ENCODE results near the gene PLEK. TPM values are rescaled to one million over a fixed set of nuclear protein-coding genes. Genes with fewer than 3 reads are reported as not detected.
"Not testable (repeated sequence)": the region's sequence is repeated elsewhere in the genome, so short reads cannot be mapped to it uniquely, and the experiment has no call there.

The PLEK gene
- total and polyA plus RNA-seq, 10 donors = 49.1 to 202 (median 101) TPM

DNA sequence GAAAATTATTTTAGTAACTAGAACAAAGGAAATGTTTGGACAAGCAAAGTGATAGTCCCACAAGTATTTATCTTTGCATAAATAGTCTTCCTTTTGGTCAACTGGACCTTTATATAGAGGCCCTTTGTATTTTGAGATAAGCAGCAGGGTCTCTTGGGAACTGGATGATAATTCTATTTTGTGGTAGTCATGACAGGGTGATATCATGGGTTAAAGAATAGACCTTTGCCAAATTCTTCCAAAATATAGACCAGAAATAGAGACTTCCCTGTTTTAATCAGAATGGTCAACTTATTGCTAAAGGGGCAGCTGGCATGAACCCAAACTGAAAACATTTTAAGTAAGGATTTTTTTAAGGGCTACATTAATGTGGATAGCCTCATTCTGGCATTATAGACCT lies 10.5 kb downstream of the PLEK start:
- peaks cover 0 to 19% (median 5%) of the 10 kb centered on the region in 6 donors for H3K36me3 ChIP-seq
- no peaks in the 10 kb centered on the region for H3K27me3 ChIP-seq (replicated peaks in 1 of 7)
- intact Hi-C loops (cut with DNase I; ENCODE audit: low total_unique reads) = loop anchor here (10.0 kb wide), 1 partner anchor 49 kb away; no protein-coding TSS in a partner anchor
- H3K4me3 ChIP-seq = no peak overlapping the region
- TF ChIP-seq POLR2AphosphoS5 (IDR thresholded peaks at IDR 0.05) (no peak), POLR2A (IDR thresholded peaks at IDR 0.05) (no peak)
- TF ChIP-seq, protein P1, sequence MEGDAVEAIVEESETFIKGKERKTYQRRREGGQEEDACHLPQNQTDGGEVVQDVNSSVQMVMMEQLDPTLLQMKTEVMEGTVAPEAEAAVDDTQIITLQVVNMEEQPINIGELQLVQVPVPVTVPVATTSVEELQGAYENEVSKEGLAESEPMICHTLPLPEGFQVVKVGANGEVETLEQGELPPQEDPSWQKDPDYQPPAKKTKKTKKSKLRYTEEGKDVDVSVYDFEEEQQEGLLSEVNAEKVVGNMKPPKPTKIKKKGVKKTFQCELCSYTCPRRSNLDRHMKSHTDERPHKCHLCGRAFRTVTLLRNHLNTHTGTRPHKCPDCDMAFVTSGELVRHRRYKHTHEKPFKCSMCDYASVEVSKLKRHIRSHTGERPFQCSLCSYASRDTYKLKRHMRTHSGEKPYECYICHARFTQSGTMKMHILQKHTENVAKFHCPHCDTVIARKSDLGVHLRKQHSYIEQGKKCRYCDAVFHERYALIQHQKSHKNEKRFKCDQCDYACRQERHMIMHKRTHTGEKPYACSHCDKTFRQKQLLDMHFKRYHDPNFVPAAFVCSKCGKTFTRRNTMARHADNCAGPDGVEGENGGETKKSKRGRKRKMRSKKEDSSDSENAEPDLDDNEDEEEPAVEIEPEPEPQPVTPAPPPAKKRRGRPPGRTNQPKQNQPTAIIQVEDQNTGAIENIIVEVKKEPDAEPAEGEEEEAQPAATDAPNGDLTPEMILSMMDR (IDR thresholded peaks at IDR 0.05 in 8 of 11, conservative IDR thresholded peaks at IDR 0.05 in 3 of 11) = no peak
- no peaks in the 10 kb centered on the region for H3K9me3 ChIP-seq
- peaks cover 4 to 100% (median 94%) of the 10 kb centered on the region in 6 donors for H3K4me1 ChIP-seq
- DNase-seq = no peak
- peak overlapping the region in 7 of 8 donors; percentile 10 to 87 (median 53) for H3K27ac ChIP-seq

DNA sequence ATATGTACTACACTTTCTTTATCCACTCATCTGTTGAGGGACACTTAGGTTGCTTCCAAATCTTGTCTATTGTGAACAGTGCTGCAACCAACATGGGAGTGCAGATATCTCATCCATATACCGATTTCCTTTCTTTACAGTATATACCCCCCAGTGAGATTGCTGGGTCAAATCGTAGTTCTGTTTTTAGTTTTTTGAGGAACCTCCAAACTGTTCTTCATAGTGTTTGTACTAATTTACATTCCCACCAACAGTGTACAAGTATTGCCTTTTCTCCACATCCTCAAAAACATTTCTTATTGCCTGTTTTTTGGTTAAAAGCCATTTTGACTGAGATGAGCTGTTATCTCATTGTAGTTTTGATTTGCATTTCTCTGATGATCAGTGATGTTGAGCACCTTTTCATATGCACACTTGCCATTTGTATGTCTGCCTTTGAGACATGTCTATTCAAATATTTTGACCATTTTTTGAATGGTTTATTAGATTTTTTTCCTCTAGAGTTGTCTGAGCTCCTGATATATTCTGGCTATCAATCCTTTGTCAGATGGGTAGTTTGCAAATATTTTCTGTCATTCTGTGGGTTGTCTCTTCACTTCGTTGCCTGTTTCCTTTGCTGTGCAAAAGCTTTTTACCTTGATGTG lies 12.2 kb downstream of the PLEK start:
- Histone ChIP-seq H3K27ac (peak overlapping the region in 7 of 8 donors; percentile 23 to 87 (median 54)), H3K4me1 (peaks cover 0 to 99% (median 82%) of the 10 kb centered on the region in 6 donors), H3K4me3 (peak overlapping the region in 1 of 8 donors; percentile 27), H3K9me3 (no peaks in the 10 kb centered on the region), H3K36me3 (peaks cover 0 to 36% (median 20%) of the 10 kb centered on the region in 6 donors), H3K27me3 (replicated peaks in 1 of 7) (no peaks in the 10 kb centered on the region)
- 38 to 55% (median 46%) methylated on average over 3 of the region's 3 CpGs for WGBS, 5 donors
- intact Hi-C loops (cut with DNase I; ENCODE audit: low total_unique reads) = loop anchor here (10.0 kb wide), 1 partner anchor 48 kb away; no protein-coding TSS in a partner anchor
- TF ChIP-seq, protein P1 (IDR thresholded peaks at IDR 0.05 in 8 of 11, conservative IDR thresholded peaks at IDR 0.05 in 3 of 11) = no peak
- TF ChIP-seq POLR2AphosphoS5 (IDR thresholded peaks at IDR 0.05) = no peak
- no peak for TF ChIP-seq POLR2A (IDR thresholded peaks at IDR 0.05)
- DNase-seq = no peak

DNA sequence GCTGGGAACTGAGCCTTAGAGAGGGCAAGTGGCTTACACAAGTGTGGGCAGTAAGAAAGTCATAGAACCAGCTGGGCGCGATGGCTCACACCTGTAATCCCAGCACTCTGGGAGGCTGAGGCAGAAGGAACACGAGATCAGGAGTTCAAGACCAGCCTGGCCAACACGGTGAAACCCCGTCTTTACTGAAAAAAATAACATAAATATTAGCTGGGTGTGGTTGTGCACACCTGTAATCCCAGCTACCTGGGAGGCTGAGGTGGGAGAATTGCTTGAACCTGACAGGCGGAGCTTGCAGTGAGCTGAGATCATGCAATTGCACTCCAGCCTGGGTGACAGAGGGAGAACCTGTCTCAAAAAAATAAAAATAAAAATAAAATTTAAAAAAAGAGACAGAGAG lies 13.7 kb downstream of the PLEK start:
- not testable (repeated sequence) for H3K4me3 ChIP-seq; H3K27me3 ChIP-seq (replicated peaks in 1 of 7); DNase-seq; H3K9me3 ChIP-seq
- peaks cover 4 to 99% (median 76%) of the 10 kb centered on the region in 6 donors for H3K4me1 ChIP-seq
- 81 to 86% (median 84%) methylated on average over 6 of the region's 6 CpGs for WGBS, 5 donors
- intact Hi-C loops (cut with DNase I; ENCODE audit: low total_unique reads) = loop anchor here (10.0 kb wide), 1 partner anchor 46 kb away; no protein-coding TSS in a partner anchor
- H3K27ac ChIP-seq = peak overlapping the region in 6 of 8 donors; percentile 5 to 87 (median 56)
- H3K36me3 ChIP-seq = peaks cover 0 to 42% (median 28%) of the 10 kb centered on the region in 6 donors

DNA sequence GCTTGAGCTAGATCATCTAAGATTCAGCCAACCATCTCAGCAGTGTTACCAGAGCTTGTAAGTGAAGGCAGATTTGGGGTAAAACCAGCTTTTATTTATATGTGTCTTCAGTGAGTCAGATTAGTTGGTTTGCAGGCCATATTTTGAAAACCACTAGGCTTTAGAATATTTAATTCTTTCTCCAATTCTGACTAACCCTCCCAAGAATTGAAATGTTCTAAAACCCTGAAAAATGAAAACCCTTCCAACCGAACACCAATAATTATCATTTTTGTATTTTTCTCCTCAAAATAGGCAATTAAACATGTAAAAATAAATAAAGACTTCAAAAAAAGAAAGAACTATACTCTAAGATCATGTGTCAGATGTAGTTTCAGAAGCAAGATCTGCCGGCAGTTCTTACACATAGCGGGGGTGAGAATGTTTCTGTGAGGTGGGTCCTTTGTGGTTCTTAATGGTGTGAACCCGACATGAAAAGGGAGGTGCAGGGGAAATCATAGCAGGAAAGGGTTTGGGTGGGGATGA lies 14.2 kb downstream of the PLEK start:
- 47 to 62% (median 56%) methylated on average over 4 of the region's 4 CpGs for WGBS, 5 donors
- intact Hi-C loops (cut with DNase I; ENCODE audit: low total_unique reads) = loop anchor here (10.0 kb wide), 1 partner anchor 46 kb away; no protein-coding TSS in a partner anchor
- TF ChIP-seq, protein P1 (IDR thresholded peaks at IDR 0.05 in 8 of 11, conservative IDR thresholded peaks at IDR 0.05 in 3 of 11) = no peak
- TF ChIP-seq POLR2A (IDR thresholded peaks at IDR 0.05) (no peak), POLR2AphosphoS5 (IDR thresholded peaks at IDR 0.05) (no peak)
- H3K36me3 ChIP-seq = peaks cover 0 to 47% (median 29%) of the 10 kb centered on the region in 6 donors
- no peaks in the 10 kb centered on the region for H3K27me3 ChIP-seq (replicated peaks in 1 of 7)
- no peak overlapping the region for H3K4me3 ChIP-seq
- H3K4me1 ChIP-seq = peaks cover 8 to 99% (median 76%) of the 10 kb centered on the region in 6 donors
- no peak for DNase-seq
- H3K9me3 ChIP-seq = no peaks in the 10 kb centered on the region
- H3K27ac ChIP-seq = peak overlapping the region in 6 of 8 donors; percentile 5 to 87 (median 56)

Data from spleen (tissue), 11 donors.